Neutrophil (primary cell): Measurements from ENCODE around the gene ATP5MK.
"Not testable (repeated sequence)": the region's sequence is repeated elsewhere in the genome, so short reads cannot be mapped to it uniquely, and the experiment has no call there.

Source experiments
- H3K27ac ChIP-seq: fragments of 200-600 bp; sonication (generic); 2 replicates; pipeline ENCODE4 v1.5.1; 2016; ENCODE audit warnings: mild to moderate bottlenecking, moderate library complexity
- H3K27me3 ChIP-seq: fragments of 200-600 bp; sonication (generic); 2 replicates; pipeline ENCODE4 v1.6.0; 2016; ENCODE audit warnings: mild to moderate bottlenecking
- H3K36me3 ChIP-seq: fragments of 200-600 bp; sonication (generic); 2 replicates; pipeline ENCODE4 v1.5.1; 2017
- H3K4me1 ChIP-seq, 2 experiments: fragments of 200-600 bp in 1 of 2; sonication (generic) in 1 of 2; 1 replicate in 1 of 2; 2 replicates in 1 of 2; pipeline versions ENCODE4 v1.5.1 to v1.6.1; 2013 to 2016; ENCODE audit warnings: low read depth in 1 of 2, low read length in 1 of 2, mild to moderate bottlenecking in 1 of 2, moderate library complexity in 1 of 2; ENCODE audit not compliant: control insufficient read depth in 1 of 2, insufficient read depth in 1 of 2
- H3K4me3 ChIP-seq, 2 experiments: fragments of 200-600 bp in 1 of 2; sonication (generic) in 1 of 2; 1 replicate in 1 of 2; 2 replicates in 1 of 2; pipeline ENCODE4 v1.5.1; 2013 to 2016; ENCODE audit warnings: low read depth in 1 of 2, low read length in 1 of 2, mild to moderate bottlenecking in 1 of 2, moderate library complexity in 1 of 2
- H3K9me3 ChIP-seq: fragments of 200-600 bp; sonication (generic); 2 replicates; pipeline ENCODE4 v1.5.1; 2016
- CTCF ChIP-seq: fragments of 200-600 bp; sonication (generic); IDR thresholded peaks from 2 replicates; pipeline ENCODE4 v1.5.1; 2016; ENCODE audit warnings: antibody characterized with exemption

The ATP5MK gene

GRCh38 chr10:103417601-103418000, 21.3 kb upstream of the ATP5MK start:
- no peaks in the 10 kb centered on the region for H3K27me3 ChIP-seq
- TF ChIP-seq CTCF = no peak
- H3K4me3 ChIP-seq = no peak overlapping the region
- H3K27ac ChIP-seq = no peak overlapping the region
- peaks cover 89% of the 10 kb centered on the region for H3K36me3 ChIP-seq
- H3K4me1 ChIP-seq = no peaks in the 10 kb centered on the region
- H3K9me3 ChIP-seq = no peaks in the 10 kb centered on the region

- not testable (repeated sequence) for H3K4me3 ChIP-seq, H3K4me1 ChIP-seq, H3K9me3 ChIP-seq, H3K27ac ChIP-seq, H3K27me3 ChIP-seq
- H3K36me3 ChIP-seq = peaks cover 89% of the 10 kb centered on the region
Observed at GRCh38 chr10:103417148-103417469, 20.8 kb upstream of the ATP5MK start.

GRCh38 chr10:103416436-103417147, 20.3 kb upstream of the ATP5MK start:
- H3K36me3 ChIP-seq = peaks cover 91% of the 10 kb centered on the region
- no peaks in the 10 kb centered on the region for H3K9me3 ChIP-seq
- no peaks in the 10 kb centered on the region for H3K4me1 ChIP-seq
- no peak overlapping the region for H3K27ac ChIP-seq
- no peak for TF ChIP-seq CTCF
- H3K27me3 ChIP-seq = no peaks in the 10 kb centered on the region
- H3K4me3 ChIP-seq = no peak overlapping the region

- no peak overlapping the region for H3K27ac ChIP-seq
- H3K9me3 ChIP-seq = no peaks in the 10 kb centered on the region
- no peak overlapping the region for H3K4me3 ChIP-seq
- H3K4me1 ChIP-seq = no peaks in the 10 kb centered on the region
- no peak for TF ChIP-seq CTCF
- peaks cover 83% of the 10 kb centered on the region for H3K36me3 ChIP-seq
- H3K27me3 ChIP-seq = no peaks in the 10 kb centered on the region
Observed at GRCh38 chr10:103415581-103415980, 19.3 kb upstream of the ATP5MK start.

GRCh38 chr10:103413564-103413963, 17.3 kb upstream of the ATP5MK start:
- Histone ChIP-seq H3K4me3 (no peak overlapping the region), H3K27ac (no peak overlapping the region), H3K9me3 (no peaks in the 10 kb centered on the region), H3K27me3 (no peaks in the 10 kb centered on the region), H3K4me1 (no peaks in the 10 kb centered on the region), H3K36me3 (peaks cover 72% of the 10 kb centered on the region)
- TF ChIP-seq CTCF = no peak

- H3K4me1 ChIP-seq = peaks cover 12 to 20% of the 10 kb centered on the region in 2 experiments
- H3K4me3 ChIP-seq = peak overlapping the region; percentile 78 to 90
- no peak overlapping the region for H3K27ac ChIP-seq
- TF ChIP-seq CTCF = no peak
- H3K9me3 ChIP-seq = no peaks in the 10 kb centered on the region
- no peaks in the 10 kb centered on the region for H3K27me3 ChIP-seq
- H3K36me3 ChIP-seq = peaks cover 15% of the 10 kb centered on the region
Observed at GRCh38 chr10:103397191-103397825, 1.0 kb upstream of the ATP5MK start.
